Measurements from ENCODE around the gene PCDHA9. TPM values are rescaled to one million over a fixed set of nuclear protein-coding genes. Genes with fewer than 3 reads are reported as not detected.

Gene PCDHA9
- total RNA-seq, 1 donor = 0.16 TPM

Other genes starting within 250 kb of the PCDHA9 start
- 2.8 and 6.3 TPM in 2 replicates for gene CD14, start 215.2 kb upstream of the PCDHA9 start, total RNA-seq
- 10.5 and 12.5 TPM in 2 replicates for gene TMCO6, start 208.9 kb upstream of the PCDHA9 start, total RNA-seq
- 14.1 and 22.2 TPM in 2 replicates for gene NDUFA2, start 200.8 kb upstream of the PCDHA9 start, total RNA-seq
- 54.7 and 68.2 TPM in 2 replicates for gene IK, start 200.6 kb upstream of the PCDHA9 start, total RNA-seq
- 29.0 and 34.4 TPM in 2 replicates for gene WDR55, start 183.5 kb upstream of the PCDHA9 start, total RNA-seq
- 0.24 and 0.49 TPM in 2 replicates for gene DND1, start 174.8 kb upstream of the PCDHA9 start, total RNA-seq
- gene HARS1, start 157.0 kb upstream of the PCDHA9 start, total RNA-seq = 46.7 and 49.7 TPM in 2 replicates
- gene HARS2, start 156.9 kb upstream of the PCDHA9 start, total RNA-seq = 22.2 and 23.5 TPM in 2 replicates
- 24.3 and 24.4 TPM in 2 replicates for gene ZMAT2, start 147.9 kb upstream of the PCDHA9 start, total RNA-seq
- gene PCDHA1, start 62.2 kb upstream of the PCDHA9 start, total RNA-seq = under 0.01 TPM in 1 of 2 replicates, not detected in the other
- gene PCDHA2, start 53.5 kb upstream of the PCDHA9 start, total RNA-seq = 0.12 and 0.16 TPM in 2 replicates
- gene PCDHA3, start 47.3 kb upstream of the PCDHA9 start, total RNA-seq = 0.32 and 0.61 TPM in 2 replicates
- gene PCDHA4, start 41.3 kb upstream of the PCDHA9 start, total RNA-seq = 0.49 and 1.1 TPM in 2 replicates
- 0.16 and 0.24 TPM in 2 replicates for gene PCDHA5, start 26.8 kb upstream of the PCDHA9 start, total RNA-seq
- 1.1 and 2.1 TPM in 2 replicates for gene PCDHA6, start 20.4 kb upstream of the PCDHA9 start, total RNA-seq
- 0.36 and 0.49 TPM in 2 replicates for gene PCDHA7, start 14.1 kb upstream of the PCDHA9 start, total RNA-seq
- 0.16 and 0.24 TPM in 2 replicates for gene PCDHA8, start 7.2 kb upstream of the PCDHA9 start, total RNA-seq
- gene PCDHA10, start 7.5 kb downstream of the PCDHA9 start, total RNA-seq = 0.32 and 0.85 TPM in 2 replicates
- 0.24 and 0.49 TPM in 2 replicates for gene PCDHA11, start 20.6 kb downstream of the PCDHA9 start, total RNA-seq
- gene PCDHA12, start 26.9 kb downstream of the PCDHA9 start, total RNA-seq = 0.16 and 0.36 TPM in 2 replicates
- 0.32 and 0.36 TPM in 2 replicates for gene PCDHA13, start 33.7 kb downstream of the PCDHA9 start, total RNA-seq
- gene PCDHAC1, start 77.9 kb downstream of the PCDHA9 start, total RNA-seq = 0.36 and 0.49 TPM in 2 replicates
- gene PCDHAC2, start 118.1 kb downstream of the PCDHA9 start, total RNA-seq = 0.73 and 1.8 TPM in 2 replicates
- gene PCDHB1, start 203.0 kb downstream of the PCDHA9 start, total RNA-seq = not detected in 2 replicates
- 6.8 and 7.0 TPM in 2 replicates for gene PCDHB2, start 246.2 kb downstream of the PCDHA9 start, total RNA-seq